Duodenal mucosa (tissue), 2 donors: Measurements from ENCODE around the gene SPTLC2.
"Not testable (repeated sequence)": the region's sequence is repeated elsewhere in the genome, so short reads cannot be mapped to it uniquely, and the experiment has no call there.

Source experiments
- H3K27ac ChIP-seq: one replicate; pipeline ENCODE4 v1.7.0; 2013; ENCODE audit warnings: low read depth, low read length
- H3K27me3 ChIP-seq, 2 donors: one replicate each; pipeline ENCODE4 v1.7.0; 2013; ENCODE audit warnings: low read length in 2 of 2, control low read depth in 1 of 2; ENCODE audit not compliant: insufficient read depth in 2 of 2, control insufficient read depth in 1 of 2
- H3K36me3 ChIP-seq, 2 donors: one replicate each; pipeline ENCODE4 v1.7.0; 2013; ENCODE audit warnings: low read length in 2 of 2, control low read depth in 1 of 2; ENCODE audit not compliant: insufficient read depth in 2 of 2, control insufficient read depth in 1 of 2
- H3K4me1 ChIP-seq, 2 donors: one replicate each; pipeline ENCODE4 v1.7.0; 2013; ENCODE audit warnings: low read length in 2 of 2, control low read depth in 1 of 2; ENCODE audit not compliant: insufficient read depth in 2 of 2, control insufficient read depth in 1 of 2
- H3K4me3 ChIP-seq, 2 donors: one replicate each; pipeline ENCODE4 v1.7.0; 2013; ENCODE audit warnings: low read length in 2 of 2, low read depth in 1 of 2
- H3K9ac ChIP-seq, 2 donors: one replicate each; pipeline ENCODE4 v1.7.0; 2013; ENCODE audit warnings: low read length in 2 of 2, low read depth in 1 of 2
- H3K9me3 ChIP-seq, 2 donors: one replicate each; pipeline ENCODE4 v1.7.0; 2013; ENCODE audit warnings: low read length in 2 of 2, control low read depth in 1 of 2; ENCODE audit not compliant: control insufficient read depth in 1 of 2

Gene SPTLC2, protein sequence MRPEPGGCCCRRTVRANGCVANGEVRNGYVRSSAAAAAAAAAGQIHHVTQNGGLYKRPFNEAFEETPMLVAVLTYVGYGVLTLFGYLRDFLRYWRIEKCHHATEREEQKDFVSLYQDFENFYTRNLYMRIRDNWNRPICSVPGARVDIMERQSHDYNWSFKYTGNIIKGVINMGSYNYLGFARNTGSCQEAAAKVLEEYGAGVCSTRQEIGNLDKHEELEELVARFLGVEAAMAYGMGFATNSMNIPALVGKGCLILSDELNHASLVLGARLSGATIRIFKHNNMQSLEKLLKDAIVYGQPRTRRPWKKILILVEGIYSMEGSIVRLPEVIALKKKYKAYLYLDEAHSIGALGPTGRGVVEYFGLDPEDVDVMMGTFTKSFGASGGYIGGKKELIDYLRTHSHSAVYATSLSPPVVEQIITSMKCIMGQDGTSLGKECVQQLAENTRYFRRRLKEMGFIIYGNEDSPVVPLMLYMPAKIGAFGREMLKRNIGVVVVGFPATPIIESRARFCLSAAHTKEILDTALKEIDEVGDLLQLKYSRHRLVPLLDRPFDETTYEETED

DNA sequence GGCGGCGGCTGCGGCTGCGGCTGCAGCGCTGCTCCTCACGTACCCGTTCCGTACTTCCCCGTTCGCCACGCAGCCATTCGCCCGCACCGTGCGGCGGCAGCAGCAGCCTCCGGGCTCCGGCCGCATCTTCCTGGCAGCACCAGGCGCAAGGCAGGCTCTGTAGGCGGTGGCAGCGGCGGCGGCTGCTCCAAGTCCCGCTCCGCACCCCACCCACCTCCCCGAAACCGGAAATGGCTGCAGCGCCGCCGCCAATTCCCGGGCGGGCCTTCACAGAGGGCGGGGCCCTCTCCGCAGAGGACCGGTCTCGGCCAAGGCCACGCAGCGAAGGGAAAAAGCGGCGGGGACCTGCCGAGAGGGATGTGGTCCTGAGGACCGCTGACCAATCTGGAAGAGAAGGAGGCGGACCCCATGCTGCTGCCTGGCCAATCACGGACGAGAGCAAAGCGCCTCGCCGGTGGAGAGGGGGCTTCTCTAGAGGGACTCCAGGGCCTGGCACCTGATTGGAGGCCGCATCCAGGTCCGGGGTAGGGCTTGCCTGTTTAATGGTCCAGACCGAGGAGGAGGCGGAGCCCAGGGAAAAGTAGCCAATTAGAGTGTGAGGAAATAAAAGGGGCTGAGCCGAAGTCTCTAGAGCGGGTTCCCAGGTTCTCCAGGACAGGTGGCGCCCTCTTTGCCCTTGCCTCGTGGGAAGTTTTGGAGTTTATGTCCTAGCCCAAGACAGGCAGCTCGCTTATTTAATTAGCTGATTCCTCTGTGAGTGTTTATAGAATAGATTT is at the start of gene SPTLC2:
TSS of gene SPTLC2 (minus strand) at position 184 of the 776 bp plus-strand sequence. CDS start at position 126, 58 bp downstream.
- H3K4me1 ChIP-seq: peaks cover 17 to 33% of the 10 kb centered on the region in 2 donors
- H3K9ac ChIP-seq: peak within 1 kb of the TSS; percentile 79 to 82
- peak within 1 kb of the TSS; percentile 63 for H3K27ac ChIP-seq
- H3K4me3 ChIP-seq: peak within 1 kb of the TSS; percentile 77 to 90
- no peaks in the 10 kb centered on the region for H3K9me3 ChIP-seq
- H3K27me3 ChIP-seq: no peaks in the 10 kb centered on the region
- no peaks in the 10 kb centered on the region for H3K36me3 ChIP-seq

DNA sequence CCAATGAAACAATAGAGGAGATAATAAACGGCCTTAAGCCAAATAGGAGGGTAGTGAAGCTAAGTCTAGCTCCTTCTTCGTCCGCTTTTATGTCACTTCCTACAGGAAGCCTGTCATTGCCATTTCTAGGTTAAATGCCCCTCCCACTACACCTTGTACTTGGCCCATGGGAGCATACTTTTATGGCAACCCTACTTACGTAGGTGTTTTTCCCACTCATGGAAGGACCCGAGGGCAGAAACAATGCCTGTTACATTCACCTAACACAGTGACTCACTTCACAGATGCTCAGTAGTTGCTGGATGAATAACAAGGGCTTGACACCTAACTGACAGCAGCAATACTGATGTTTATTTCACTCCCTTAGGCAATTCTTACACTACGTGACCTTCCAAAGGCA is 46.9 kb upstream of the SPTLC2 start:
- Histone ChIP-seq H3K27ac (no peak overlapping the region), H3K4me1 (no peaks in the 10 kb centered on the region), H3K36me3 (no peaks in the 10 kb centered on the region), H3K9me3 (no peaks in the 10 kb centered on the region), H3K4me3 (no peak overlapping the region), H3K27me3 (no peaks in the 10 kb centered on the region), H3K9ac (no peak overlapping the region)

DNA sequence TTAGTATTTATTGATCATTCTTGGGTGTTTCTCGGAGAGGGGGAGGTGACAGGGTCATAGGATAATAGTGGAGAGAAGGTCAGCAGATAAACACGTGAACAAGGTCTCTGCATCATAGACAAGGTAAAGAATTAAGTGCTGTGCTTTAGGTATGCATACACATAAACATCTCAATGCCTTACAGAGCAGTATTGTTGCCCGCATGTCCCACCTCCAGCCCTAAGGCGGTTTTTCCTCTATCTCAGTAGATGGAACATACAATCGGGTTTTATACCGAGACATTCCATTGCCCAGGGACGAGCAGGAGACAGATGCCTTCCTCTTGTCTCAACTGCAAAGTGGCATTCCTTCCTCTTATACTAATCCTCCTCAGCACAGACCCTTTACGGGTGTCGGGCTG is 45.1 kb upstream of the SPTLC2 start:
- not testable (repeated sequence) for H3K27ac ChIP-seq, H3K9me3 ChIP-seq, H3K4me1 ChIP-seq, H3K27me3 ChIP-seq, H3K4me3 ChIP-seq, H3K9ac ChIP-seq, H3K36me3 ChIP-seq

DNA sequence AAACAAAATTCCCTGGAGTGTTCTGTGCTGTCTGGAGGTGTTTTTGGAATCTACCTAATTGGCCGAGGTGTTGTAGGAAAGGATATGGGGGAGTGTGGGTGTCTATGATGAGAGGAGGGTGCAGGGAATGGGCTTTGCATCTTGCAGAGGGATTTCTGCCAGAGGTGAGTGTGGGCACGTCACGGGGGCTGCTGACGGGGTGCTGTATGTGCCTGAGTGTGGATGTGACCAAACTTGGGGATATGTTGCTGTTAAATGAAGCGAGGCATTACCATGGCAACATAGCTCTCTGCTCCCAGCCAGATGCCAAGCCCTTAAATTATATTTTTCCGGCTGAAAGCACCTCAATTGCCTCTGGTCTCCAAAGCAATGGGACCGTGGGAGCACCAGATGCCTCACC is 44.3 kb upstream of the SPTLC2 start:
- no peaks in the 10 kb centered on the region for H3K36me3 ChIP-seq
- no peaks in the 10 kb centered on the region for H3K9me3 ChIP-seq
- no peaks in the 10 kb centered on the region for H3K4me1 ChIP-seq
- H3K4me3 ChIP-seq: no peak overlapping the region
- H3K9ac ChIP-seq: no peak overlapping the region
- no peak overlapping the region for H3K27ac ChIP-seq
- no peaks in the 10 kb centered on the region for H3K27me3 ChIP-seq

DNA sequence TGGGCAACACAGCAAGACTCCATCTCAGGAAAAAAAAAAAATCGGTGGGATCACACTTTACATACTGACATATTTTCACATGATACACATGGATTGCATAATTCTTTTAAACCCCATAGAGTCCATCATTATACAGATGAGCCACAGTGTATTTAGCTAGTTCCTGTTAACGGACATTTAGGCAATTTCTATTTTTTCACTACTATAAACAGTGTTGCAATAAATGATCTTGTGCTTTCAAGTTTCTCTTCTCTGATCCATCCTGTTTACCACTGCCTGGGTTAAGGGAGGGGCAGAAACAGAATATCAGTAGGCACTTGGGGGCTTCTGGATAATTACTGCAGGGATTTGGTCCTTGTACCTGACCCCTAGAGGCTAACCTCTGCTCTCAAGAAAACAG is 43.4 kb upstream of the SPTLC2 start:
- H3K9me3 ChIP-seq: no peaks in the 10 kb centered on the region
- H3K9ac ChIP-seq: no peak overlapping the region
- no peaks in the 10 kb centered on the region for H3K36me3 ChIP-seq
- H3K27ac ChIP-seq: no peak overlapping the region
- H3K27me3 ChIP-seq: no peaks in the 10 kb centered on the region
- peaks cover 5% of the 10 kb centered on the region in 2 donors for H3K4me1 ChIP-seq
- H3K4me3 ChIP-seq: no peak overlapping the region

DNA sequence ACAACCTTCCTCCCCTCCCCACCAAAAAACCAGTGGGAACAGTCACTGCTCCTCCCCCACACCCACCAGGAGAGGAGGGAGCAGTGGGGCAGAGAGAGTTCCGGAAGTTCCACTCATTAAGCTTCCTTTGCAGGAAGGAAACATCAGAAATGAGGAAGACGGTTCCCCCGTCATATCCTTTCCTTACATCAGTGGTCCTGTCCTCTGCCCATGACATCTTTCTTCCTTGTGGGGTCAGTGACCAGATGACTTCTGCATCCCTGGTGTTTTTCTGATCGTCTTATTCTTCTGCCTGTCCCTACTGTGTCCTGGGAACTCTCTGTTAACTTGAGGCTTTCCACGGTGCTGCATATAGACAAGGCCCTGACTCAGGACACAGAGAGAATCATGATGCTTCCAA is 40.8 kb upstream of the SPTLC2 start:
- Histone ChIP-seq H3K27me3 (no peaks in the 10 kb centered on the region), H3K36me3 (no peaks in the 10 kb centered on the region), H3K4me3 (no peak overlapping the region), H3K9ac (no peak overlapping the region), H3K4me1 (peaks cover 16 to 19% of the 10 kb centered on the region in 2 donors), H3K9me3 (no peaks in the 10 kb centered on the region), H3K27ac (no peak overlapping the region)

DNA sequence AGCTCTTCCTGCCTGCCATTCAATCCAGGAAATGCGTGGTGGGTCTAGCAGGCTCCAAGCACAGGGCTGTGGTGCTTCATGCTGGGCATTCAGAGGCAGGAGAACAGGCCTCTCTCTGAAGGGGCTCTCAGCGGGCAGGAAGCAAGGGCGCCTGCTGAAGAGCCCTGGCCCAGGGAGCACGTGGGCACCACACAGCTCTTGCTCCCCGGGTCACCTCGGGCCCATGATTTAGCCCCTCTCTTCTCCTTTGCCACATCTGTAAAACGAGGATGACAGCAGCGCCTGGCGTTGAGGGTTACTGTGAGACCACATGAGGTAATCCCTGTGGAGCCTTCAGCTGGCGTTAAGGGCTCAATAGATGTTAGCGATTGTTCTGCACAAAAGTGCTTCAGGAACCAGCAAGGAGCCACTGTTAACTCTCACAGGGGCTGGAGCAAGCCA is 37.6 kb upstream of the SPTLC2 start:
- Histone ChIP-seq H3K36me3 (no peaks in the 10 kb centered on the region), H3K27ac (no peak overlapping the region), H3K9ac (peak overlapping the region in 1 of 2 donors; percentile 18), H3K9me3 (no peaks in the 10 kb centered on the region), H3K4me3 (no peak overlapping the region), H3K27me3 (no peaks in the 10 kb centered on the region), H3K4me1 (peaks cover 16 to 19% of the 10 kb centered on the region in 2 donors)

DNA sequence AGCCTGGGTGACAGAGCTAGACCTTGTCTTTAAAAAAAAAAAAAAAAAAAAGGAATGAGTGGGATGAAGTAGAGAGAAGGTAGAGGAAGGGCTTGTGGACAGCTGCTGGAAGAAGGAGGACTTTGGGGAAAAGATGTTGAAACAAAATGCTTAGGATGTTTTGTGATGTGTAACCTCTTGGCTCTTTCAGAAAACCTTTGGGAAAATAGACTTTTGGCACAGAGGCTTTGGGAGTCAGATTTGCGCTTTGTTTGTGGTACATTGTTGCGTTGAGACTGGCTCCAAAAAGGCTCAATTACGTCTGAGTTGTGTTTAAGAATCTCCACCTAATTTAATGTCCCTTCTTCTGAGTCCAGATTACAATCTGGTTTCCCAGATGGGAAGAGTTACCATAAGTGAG is 32.9 kb upstream of the SPTLC2 start:
- Histone ChIP-seq H3K4me1 (peaks cover 16 to 21% of the 10 kb centered on the region in 2 donors), H3K27ac (no peak overlapping the region), H3K27me3 (no peaks in the 10 kb centered on the region), H3K36me3 (no peaks in the 10 kb centered on the region), H3K9ac (no peak overlapping the region), H3K4me3 (no peak overlapping the region), H3K9me3 (no peaks in the 10 kb centered on the region)

DNA sequence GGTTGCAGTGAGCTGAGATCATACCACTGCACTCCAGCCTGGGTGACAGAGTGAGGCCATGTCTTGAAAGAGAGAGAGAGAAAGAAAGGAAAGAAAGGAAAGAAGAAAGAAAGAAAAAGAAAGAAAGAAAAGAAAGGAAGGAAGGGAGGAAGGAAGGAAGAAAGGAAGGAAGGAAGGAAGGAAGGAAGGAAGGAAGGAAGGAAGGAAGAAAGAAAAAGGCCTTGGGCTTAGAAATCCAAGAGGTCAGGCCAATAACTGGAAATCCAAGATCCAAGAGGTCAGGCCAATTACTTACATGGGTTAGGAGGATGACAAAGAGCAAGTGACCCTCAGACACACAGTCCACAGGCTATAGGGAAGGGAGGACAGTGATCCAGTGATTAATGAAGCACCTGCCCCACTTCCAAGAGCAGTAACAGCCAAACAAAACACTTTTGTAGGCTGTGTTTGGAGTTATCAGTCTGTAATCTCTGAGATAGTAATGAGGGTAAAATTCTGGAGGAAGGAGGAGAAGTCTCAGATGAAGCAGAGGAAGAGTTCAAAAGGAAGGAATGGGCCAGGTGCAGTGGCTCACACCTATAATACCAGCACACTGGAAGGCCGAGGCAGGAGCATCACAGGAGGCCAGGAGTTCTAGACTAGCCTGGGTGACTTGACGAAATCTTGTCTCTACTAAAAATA is 32.2 kb upstream of the SPTLC2 start:
- no peak overlapping the region for H3K27ac ChIP-seq
- H3K36me3 ChIP-seq: no peaks in the 10 kb centered on the region
- peaks cover 10 to 14% of the 10 kb centered on the region in 2 donors for H3K4me1 ChIP-seq

More for the DNA sequence above, 32.2 kb upstream of the SPTLC2 start:
- Histone ChIP-seq H3K4me3 (no peak overlapping the region), H3K27me3 (no peaks in the 10 kb centered on the region), H3K9ac (no peak overlapping the region), H3K9me3 (no peaks in the 10 kb centered on the region)
